ENCODE data around the gene LSM5. TPM values are rescaled to one million over a fixed set of nuclear protein-coding genes. Genes with fewer than 3 reads are reported as not detected.

Gene LSM5
- total RNA-seq, 1 experiment from 2014 or later, result 100.0 TPM

GRCh38 chr7:32496052-32496813, 6.1 kb upstream of the LSM5 start:
- no peaks in the 10 kb centered on the region; the same call in 1 of the 2 replicates for H3K36me3 ChIP-seq (ENCODE audit: control insufficient read depth, insufficient read depth, low read length)
- Mint-ChIP-seq H3K36me3 (ENCODE audit: insufficient read depth, unreplicated experiment) (peaks cover 29% of the 10 kb centered on the region), H3K9me3 (ENCODE audit: unreplicated experiment) (no peaks in the 10 kb centered on the region), H3K4me1 (ENCODE audit: low read depth, unreplicated experiment) (peaks cover 6% of the 10 kb centered on the region), H3K27me3 (ENCODE audit: insufficient read depth, unreplicated experiment) (no peaks in the 10 kb centered on the region), H3K27ac (ENCODE audit: unreplicated experiment) (peak overlapping the region; percentile 83), H3K4me3 (ENCODE audit: unreplicated experiment) (peak overlapping the region; percentile 79)
- TSS peak; percentile 68 for BruUV-seq (replicated peaks)
- H3K4me1 ChIP-seq, result peaks cover 9% of the 10 kb centered on the region; the same call in 1 of the 2 replicates
- TF ChIP-seq CTCF (IDR thresholded peaks at IDR 0.05; ENCODE audit: insufficient read depth in 1 of 2, low read depth in 1 of 2, low read length in 1 of 2, severe bottlenecking in 1 of 2, unreplicated experiment in 1 of 2), result no peak
- H3K9me3 ChIP-seq, result no peaks in the 10 kb centered on the region
- ChIA-PET CTCF (interaction anchor here (0.6 kb wide), 2 partner anchors 544 to 581 kb away, joined by 3 to 4 read pairs; no protein-coding TSS in a partner anchor), POLR2A (interaction anchor here (0.6 to 0.9 kb wide), 5 partner anchors 10 to 461 kb away, joined by 4 to 17 read pairs (median 4); no protein-coding TSS in a partner anchor)
- H3K4me3 ChIP-seq (ENCODE audit: low read depth, low read length), result peak overlapping the region; percentile 93
- no peak for DNase-seq
- H3K27me3 ChIP-seq (replicated peaks; ENCODE audit: control insufficient read depth, insufficient read depth, low read length), result no peaks in the 10 kb centered on the region
- intact Hi-C loops (cut with micrococcal nuclease; ENCODE audit: unreplicated experiment), result no loop called here

- Histone ChIP-seq H3K9me3 (no peaks in the 10 kb centered on the region), H3K36me3 (ENCODE audit: control insufficient read depth, insufficient read depth, low read length) (no peaks in the 10 kb centered on the region; the same call in 1 of the 2 replicates), H3K27me3 (replicated peaks; ENCODE audit: control insufficient read depth, insufficient read depth, low read length) (no peaks in the 10 kb centered on the region), H3K4me3 (ENCODE audit: low read depth, low read length) (peak within 1 kb of the TSS; percentile 93), H3K4me1 (0 out of 2 replicates have a peak, but pooled peaks cover 9% of the 10 kb centered on the region)
- peaks cover 31% of the 10 kb centered on the region for H3K36me3 Mint-ChIP-seq (ENCODE audit: insufficient read depth, unreplicated experiment)
- ChIA-PET POLR2A (interaction anchor here (0.6 to 0.9 kb wide), 8 partner anchors 11 to 1223 kb away, joined by 3 to 17 read pairs (median 4); no protein-coding TSS in a partner anchor), CTCF (interaction anchor here (0.6 kb wide), 3 partner anchors 40 to 582 kb away, joined by 3 to 4 read pairs (median 3); no protein-coding TSS in a partner anchor)
- H3K4me1 Mint-ChIP-seq (ENCODE audit: low read depth, unreplicated experiment), result no peaks in the 10 kb centered on the region
- TF ChIP-seq CTCF (IDR thresholded peaks at IDR 0.05; ENCODE audit: insufficient read depth in 1 of 2, low read depth in 1 of 2, low read length in 1 of 2, severe bottlenecking in 1 of 2, unreplicated experiment in 1 of 2), result no peak
- DNase-seq, result peak; percentile 99
- H3K4me3 Mint-ChIP-seq (ENCODE audit: unreplicated experiment), result peak within 1 kb of the TSS; percentile 79
- no peaks in the 10 kb centered on the region for H3K9me3 Mint-ChIP-seq (ENCODE audit: unreplicated experiment)
- H3K27ac Mint-ChIP-seq (ENCODE audit: unreplicated experiment), result peak within 1 kb of the TSS; percentile 83
- intact Hi-C loops (cut with micrococcal nuclease; ENCODE audit: unreplicated experiment), result loop anchor here (2.0 kb wide), 1 partner anchor 397 kb away; no protein-coding TSS in a partner anchor
- no TSS peak for BruUV-seq (replicated peaks)
- no peaks in the 10 kb centered on the region for H3K27me3 Mint-ChIP-seq (ENCODE audit: insufficient read depth, unreplicated experiment)
These were observed 5.3 kb upstream of the LSM5 start, which contains the start of gene AVL9 for GRCh38 chr7:32495298-32496051. TSS of gene AVL9 (plus strand) at chr7:32495489. CDS start at chr7:32495710, 221 bp downstream.

- ChIA-PET CTCF (no interaction called here), POLR2A (no interaction called here)
- Mint-ChIP-seq H3K27ac (ENCODE audit: unreplicated experiment) (peak overlapping the region; percentile 83), H3K4me3 (ENCODE audit: unreplicated experiment) (peak overlapping the region; percentile 79), H3K4me1 (ENCODE audit: low read depth, unreplicated experiment) (no peaks in the 10 kb centered on the region), H3K9me3 (ENCODE audit: unreplicated experiment) (no peaks in the 10 kb centered on the region), H3K27me3 (ENCODE audit: insufficient read depth, unreplicated experiment) (no peaks in the 10 kb centered on the region), H3K36me3 (ENCODE audit: insufficient read depth, unreplicated experiment) (peaks cover 33% of the 10 kb centered on the region)
- Histone ChIP-seq H3K27me3 (replicated peaks; ENCODE audit: control insufficient read depth, insufficient read depth, low read length) (no peaks in the 10 kb centered on the region), H3K4me3 (ENCODE audit: low read depth, low read length) (peak overlapping the region; percentile 93), H3K9me3 (no peaks in the 10 kb centered on the region), H3K36me3 (ENCODE audit: control insufficient read depth, insufficient read depth, low read length) (no peaks in the 10 kb centered on the region; the same call in 1 of the 2 replicates), H3K4me1 (0 out of 2 replicates have a peak, but pooled peaks cover 9% of the 10 kb centered on the region)
- TF ChIP-seq CTCF (IDR thresholded peaks at IDR 0.05; ENCODE audit: insufficient read depth in 1 of 2, low read depth in 1 of 2, low read length in 1 of 2, severe bottlenecking in 1 of 2, unreplicated experiment in 1 of 2), result no peak
- no peak for DNase-seq
- no TSS peak for BruUV-seq (replicated peaks)
- intact Hi-C loops (cut with micrococcal nuclease; ENCODE audit: unreplicated experiment), result loop anchor here (2.0 kb wide), 1 partner anchor 398 kb away; no protein-coding TSS in a partner anchor
These were observed 4.7 kb upstream of the LSM5 start for GRCh38 chr7:32494946-32495297.
